GM21723 (cell line): ENCODE data around the gene POM121C.
"Not testable (repeated sequence)": the region's sequence is repeated elsewhere in the genome, so short reads cannot be mapped to it uniquely, and the experiment has no call there.

Experiments
- ATAC-seq: cut with Tn5 transposase; IDR thresholded peaks from one replicate; pipeline ENCODE4 v1.9.1; 2021; ENCODE audit warnings: mild to moderate bottlenecking, moderate library complexity; ENCODE audit not compliant: unreplicated experiment

Gene POM121C

GRCh38 chr7:75439000-75439399 is 47.1 kb downstream of the POM121C start:
- not testable (repeated sequence) for ATAC-seq

- ATAC-seq, result not testable (repeated sequence)
Measured at GRCh38 chr7:75423481-75423880, 62.6 kb downstream of the POM121C start.

GRCh38 chr7:75421798-75422710 is 64.0 kb downstream of the POM121C start:
- ATAC-seq, result not testable (repeated sequence)

- ATAC-seq, result not testable (repeated sequence)
Measured at GRCh38 chr7:75420152-75420551, 65.9 kb downstream of the POM121C start.

- not testable (repeated sequence) for ATAC-seq
Measured at GRCh38 chr7:75419693-75420092, 66.4 kb downstream of the POM121C start.

- not testable (repeated sequence) for ATAC-seq
Measured at GRCh38 chr7:75419210-75419609, 66.9 kb downstream of the POM121C start.

GRCh38 chr7:75418292-75418858 is 67.7 kb downstream of the POM121C start:
- not testable (repeated sequence) for ATAC-seq

GRCh38 chr7:75416787-75417186 is 69.3 kb downstream of the POM121C start:
- ATAC-seq, result not testable (repeated sequence)

GRCh38 chr7:75415829-75416373 is 70.2 kb downstream of the POM121C start:
- not testable (repeated sequence) for ATAC-seq

GRCh38 chr7:75415428-75415817 is 70.7 kb downstream of the POM121C start:
- ATAC-seq, result not testable (repeated sequence)

GRCh38 chr7:75414708-75415427 is 71.2 kb downstream of the POM121C start:
- not testable (repeated sequence) for ATAC-seq

- ATAC-seq, result not testable (repeated sequence)
Measured at GRCh38 chr7:75414204-75414603, 71.9 kb downstream of the POM121C start.

GRCh38 chr7:75410823-75411173 is 75.3 kb downstream of the POM121C start:
- peak; percentile 5 for ATAC-seq

GRCh38 chr7:75409880-75410822 is 75.9 kb downstream of the POM121C start:
- peak; percentile 89 for ATAC-seq

GRCh38 chr7:75404663-75405062 is 81.4 kb downstream of the POM121C start:
- ATAC-seq, result not testable (repeated sequence)

GRCh38 chr7:75403455-75404443 is 82.3 kb downstream of the POM121C start:
- not testable (repeated sequence) for ATAC-seq

- ATAC-seq, result not testable (repeated sequence)
Measured at GRCh38 chr7:75400575-75400974, 85.5 kb downstream of the POM121C start.

- not testable (repeated sequence) for ATAC-seq
Measured at GRCh38 chr7:75398771-75399700, 87.1 kb downstream of the POM121C start.
